ENCODE results near the gene SLC7A5.

Gene SLC7A5

GRCh38 chr16:87855852-87856715 is 13.2 kb downstream of the SLC7A5 start:
- Histone ChIP-seq H3K27me3 (ENCODE audit: control insufficient read depth, insufficient read depth, low read length) (no peaks in the 10 kb centered on the region), H3K9me3 (ENCODE audit: control insufficient read depth, low read depth, low read length) (no peaks in the 10 kb centered on the region), H3K27ac (ENCODE audit: low read length) (no peak overlapping the region), H3K4me1 (ENCODE audit: control insufficient read depth, low read depth, low read length) (peaks cover 16% of the 10 kb centered on the region), H3K9ac (ENCODE audit: low read length) (no peak overlapping the region), H3K36me3 (ENCODE audit: control insufficient read depth, low read depth, low read length) (peaks cover 9% of the 10 kb centered on the region), H3K4me3 (ENCODE audit: low read length) (no peak overlapping the region)

DNA sequence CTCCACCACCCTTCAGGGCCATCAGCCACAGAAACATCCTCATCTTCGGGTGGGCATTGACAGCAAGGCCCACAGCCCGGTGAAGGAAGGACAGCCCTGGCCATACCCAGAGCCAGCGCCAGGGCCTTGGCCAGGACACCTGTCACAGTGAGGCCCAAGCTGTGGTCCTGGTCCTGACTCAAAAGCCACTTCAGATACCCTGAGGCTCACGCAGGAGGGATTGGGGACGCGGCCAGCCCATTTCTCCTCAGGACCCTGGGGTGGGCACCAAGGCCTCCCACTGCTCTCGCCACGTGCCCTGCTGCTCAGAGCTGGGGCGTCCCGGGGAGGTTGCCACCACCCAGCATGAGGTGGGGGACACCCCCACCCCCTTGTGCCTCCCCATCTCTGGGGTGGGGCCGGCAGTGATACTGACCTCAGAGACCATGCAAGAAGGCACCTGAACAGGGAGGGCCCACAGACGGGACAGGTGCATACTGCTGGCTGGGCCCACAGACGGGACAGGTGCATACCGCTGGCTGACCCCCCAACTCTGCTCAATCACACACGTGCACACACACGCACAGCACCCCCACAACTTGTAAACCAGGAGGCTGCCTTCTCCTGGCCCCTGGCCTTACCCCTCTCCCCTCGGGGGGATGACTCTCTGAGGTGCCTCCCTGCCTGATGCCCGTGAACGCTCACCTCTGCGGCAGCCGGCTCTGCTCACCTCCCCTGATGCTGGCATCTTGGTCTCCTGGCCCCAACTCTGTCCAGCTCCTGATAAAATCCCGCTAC is 14.2 kb downstream of the SLC7A5 start:
- Histone ChIP-seq H3K27me3 (ENCODE audit: control insufficient read depth, insufficient read depth, low read length) (no peaks in the 10 kb centered on the region), H3K36me3 (ENCODE audit: control insufficient read depth, low read depth, low read length) (peaks cover 13% of the 10 kb centered on the region), H3K9ac (ENCODE audit: low read length) (no peak overlapping the region), H3K27ac (ENCODE audit: low read length) (no peak overlapping the region), H3K4me3 (ENCODE audit: low read length) (no peak overlapping the region), H3K9me3 (ENCODE audit: control insufficient read depth, low read depth, low read length) (no peaks in the 10 kb centered on the region), H3K4me1 (ENCODE audit: control insufficient read depth, low read depth, low read length) (peaks cover 16% of the 10 kb centered on the region)

DNA sequence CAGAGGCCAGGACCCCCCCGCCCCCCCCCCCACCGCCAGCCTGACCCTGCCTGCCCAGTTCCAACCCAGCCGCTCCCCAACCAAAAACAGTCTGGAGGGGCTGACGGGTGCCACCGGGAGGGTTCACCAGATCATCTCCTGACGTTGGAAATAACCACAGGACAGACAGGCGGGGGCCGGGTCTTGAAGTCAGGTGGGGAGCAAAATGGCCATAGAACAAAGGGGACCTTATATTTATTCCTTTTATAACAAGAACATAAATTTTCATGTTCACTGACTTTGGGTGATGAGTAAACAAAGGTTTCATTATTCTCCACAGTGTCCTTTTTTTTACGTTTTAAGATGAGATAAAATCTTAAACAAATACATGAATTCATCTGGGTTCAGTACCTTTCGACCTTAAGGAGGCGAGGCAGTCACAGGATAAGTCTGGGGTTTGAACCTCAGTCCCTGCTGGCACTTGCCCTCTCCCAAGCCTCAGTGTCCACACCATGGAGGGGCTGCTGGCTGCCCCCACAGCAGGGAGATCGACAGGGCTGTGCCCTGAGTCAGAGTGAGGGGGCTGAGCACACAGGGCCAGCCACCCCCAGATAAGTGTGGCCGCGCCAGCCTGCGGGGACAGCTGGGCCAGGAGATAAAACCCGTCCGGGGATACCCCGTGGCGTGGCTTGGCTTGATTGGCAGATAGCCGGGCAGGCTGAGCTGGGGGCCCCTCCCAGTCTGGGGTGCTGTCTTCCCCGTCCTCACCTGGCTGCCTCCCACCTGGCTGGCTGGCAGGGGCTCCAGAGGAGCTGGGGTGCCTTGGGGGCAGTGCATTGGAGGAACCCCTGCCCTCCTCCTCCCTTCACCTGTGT is 15.0 kb downstream of the SLC7A5 start:
- Histone ChIP-seq H3K4me1 (ENCODE audit: control insufficient read depth, low read depth, low read length) (peaks cover 16% of the 10 kb centered on the region), H3K36me3 (ENCODE audit: control insufficient read depth, low read depth, low read length) (peaks cover 21% of the 10 kb centered on the region), H3K4me3 (ENCODE audit: low read length) (no peak overlapping the region), H3K9ac (ENCODE audit: low read length) (no peak overlapping the region), H3K9me3 (ENCODE audit: control insufficient read depth, low read depth, low read length) (no peaks in the 10 kb centered on the region), H3K27me3 (ENCODE audit: control insufficient read depth, insufficient read depth, low read length) (no peaks in the 10 kb centered on the region), H3K27ac (ENCODE audit: low read length) (no peak overlapping the region)

DNA sequence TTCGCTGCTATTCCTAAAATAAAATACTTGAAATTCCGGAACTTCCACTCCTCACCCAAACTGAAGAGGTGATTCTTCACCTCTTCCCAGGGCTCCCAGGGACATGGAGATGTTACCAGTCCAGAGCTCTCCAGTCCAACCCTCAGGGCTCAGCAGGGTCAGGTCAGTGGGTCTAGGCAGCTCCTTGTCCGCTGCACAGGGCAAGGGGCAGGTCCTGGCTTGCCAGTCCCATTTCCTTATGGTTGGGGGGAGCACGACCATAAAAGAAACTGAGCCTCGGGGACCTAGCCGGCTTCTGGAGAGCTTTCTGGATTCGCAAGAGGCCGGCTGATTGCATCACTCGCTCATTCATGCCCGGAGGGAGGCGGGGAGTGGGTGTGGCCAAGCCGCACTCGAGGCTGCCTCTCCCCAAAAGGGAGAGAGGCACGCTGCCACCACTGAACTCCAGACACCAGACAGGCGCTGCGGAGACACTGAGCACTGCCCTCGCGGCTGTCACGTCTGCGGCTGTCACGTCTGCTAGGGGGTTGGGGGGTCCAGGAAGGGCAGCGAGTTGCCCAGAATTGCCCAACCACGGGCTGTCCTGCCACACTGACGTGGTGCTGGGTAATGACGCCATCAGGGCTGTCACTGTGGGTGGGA is 15.8 kb downstream of the SLC7A5 start:
- Histone ChIP-seq H3K27me3 (ENCODE audit: control insufficient read depth, insufficient read depth, low read length) (no peaks in the 10 kb centered on the region), H3K27ac (ENCODE audit: low read length) (peak overlapping the region; percentile 71), H3K36me3 (ENCODE audit: control insufficient read depth, low read depth, low read length) (peaks cover 28% of the 10 kb centered on the region), H3K9ac (ENCODE audit: low read length) (peak overlapping the region; percentile 76), H3K4me1 (ENCODE audit: control insufficient read depth, low read depth, low read length) (peaks cover 16% of the 10 kb centered on the region), H3K9me3 (ENCODE audit: control insufficient read depth, low read depth, low read length) (no peaks in the 10 kb centered on the region), H3K4me3 (ENCODE audit: low read length) (peak overlapping the region; percentile 13)

DNA sequence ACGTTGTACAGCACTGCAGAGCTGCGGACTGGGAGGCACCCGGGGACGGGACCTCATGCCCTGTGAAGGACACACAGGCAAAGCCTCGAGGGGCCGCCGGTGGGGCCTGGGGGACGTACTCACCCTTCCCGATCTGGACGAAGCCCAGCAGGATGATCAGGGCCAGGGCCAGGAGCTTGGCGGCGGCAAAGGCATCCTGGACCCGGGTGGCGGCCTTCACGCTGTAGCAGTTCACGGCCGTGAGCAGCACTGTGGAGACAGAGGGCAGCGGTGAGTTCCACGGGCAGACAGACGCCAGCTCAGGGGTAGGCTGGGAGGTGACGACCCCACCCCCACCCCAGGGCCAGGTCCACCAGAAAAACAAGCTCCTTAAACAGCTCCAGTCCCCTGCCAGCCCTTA is 17.7 kb downstream of the SLC7A5 start:
- Histone ChIP-seq H3K27ac (ENCODE audit: low read length) (no peak overlapping the region), H3K4me1 (ENCODE audit: control insufficient read depth, low read depth, low read length) (peaks cover 16% of the 10 kb centered on the region), H3K36me3 (ENCODE audit: control insufficient read depth, low read depth, low read length) (peaks cover 33% of the 10 kb centered on the region), H3K27me3 (ENCODE audit: control insufficient read depth, insufficient read depth, low read length) (no peaks in the 10 kb centered on the region), H3K9ac (ENCODE audit: low read length) (no peak overlapping the region), H3K4me3 (ENCODE audit: low read length) (no peak overlapping the region), H3K9me3 (ENCODE audit: control insufficient read depth, low read depth, low read length) (no peaks in the 10 kb centered on the region)

GRCh38 chr16:87851141-87851587 is 18.1 kb downstream of the SLC7A5 start:
- H3K4me1 ChIP-seq (ENCODE audit: control insufficient read depth, low read depth, low read length), result peaks cover 16% of the 10 kb centered on the region
- no peaks in the 10 kb centered on the region for H3K9me3 ChIP-seq (ENCODE audit: control insufficient read depth, low read depth, low read length)
- H3K36me3 ChIP-seq (ENCODE audit: control insufficient read depth, low read depth, low read length), result peaks cover 33% of the 10 kb centered on the region
- H3K9ac ChIP-seq (ENCODE audit: low read length), result no peak overlapping the region
- no peaks in the 10 kb centered on the region for H3K27me3 ChIP-seq (ENCODE audit: control insufficient read depth, insufficient read depth, low read length)
- H3K27ac ChIP-seq (ENCODE audit: low read length), result no peak overlapping the region
- no peak overlapping the region for H3K4me3 ChIP-seq (ENCODE audit: low read length)

DNA sequence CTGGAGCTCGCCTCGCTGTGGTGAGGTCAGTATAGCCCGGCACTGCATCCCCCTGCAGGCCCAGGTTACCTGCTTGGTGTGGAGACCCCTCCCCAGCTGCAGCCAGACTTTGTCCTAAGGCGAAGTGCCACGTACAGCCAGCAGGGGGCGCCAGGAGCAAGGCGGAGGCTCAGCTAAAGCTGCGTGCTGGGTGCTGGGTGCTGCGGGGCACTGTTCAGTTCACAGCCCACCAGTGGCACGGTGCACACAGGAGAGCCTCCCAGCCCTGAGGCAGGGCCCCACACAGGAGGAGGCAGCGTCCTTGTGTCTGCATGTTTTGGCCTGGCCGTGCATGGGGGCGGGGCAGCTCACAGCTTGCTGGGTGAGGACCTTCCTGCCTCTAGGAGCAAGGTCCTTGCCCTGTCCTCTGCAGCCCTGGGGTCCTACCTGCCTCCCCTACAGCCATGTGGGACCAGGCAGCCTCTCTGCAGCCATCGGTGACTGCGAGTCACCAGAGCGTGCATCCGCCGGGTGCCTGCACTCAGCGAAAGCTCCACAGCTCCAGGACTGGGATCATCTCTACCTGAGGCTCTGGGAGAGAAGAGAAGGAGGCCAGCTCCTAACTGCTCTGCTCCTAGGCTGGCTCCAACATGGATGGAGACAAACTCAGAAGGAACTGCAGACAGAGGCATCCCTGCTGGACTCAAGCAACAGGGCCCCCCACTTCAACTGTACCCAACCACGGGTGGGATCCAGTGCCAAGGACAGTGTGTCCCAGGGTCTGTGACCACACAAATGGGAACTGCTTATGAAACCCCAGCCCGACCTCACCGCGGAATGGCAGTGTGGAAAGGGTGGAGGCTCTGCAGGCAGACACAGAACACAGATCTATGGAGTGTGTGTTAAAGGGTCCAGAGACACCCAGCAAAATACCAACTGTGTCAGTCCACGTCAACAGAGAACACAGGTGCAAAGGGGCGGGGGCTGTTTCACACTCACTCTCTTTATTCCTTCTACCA is 19.0 kb downstream of the SLC7A5 start:
- peaks cover 33% of the 10 kb centered on the region for H3K36me3 ChIP-seq (ENCODE audit: control insufficient read depth, low read depth, low read length)
- H3K4me3 ChIP-seq (ENCODE audit: low read length), result no peak overlapping the region
- no peaks in the 10 kb centered on the region for H3K9me3 ChIP-seq (ENCODE audit: control insufficient read depth, low read depth, low read length)
- H3K4me1 ChIP-seq (ENCODE audit: control insufficient read depth, low read depth, low read length), result peaks cover 16% of the 10 kb centered on the region
- H3K9ac ChIP-seq (ENCODE audit: low read length), result no peak overlapping the region
- no peaks in the 10 kb centered on the region for H3K27me3 ChIP-seq (ENCODE audit: control insufficient read depth, insufficient read depth, low read length)
- H3K27ac ChIP-seq (ENCODE audit: low read length), result no peak overlapping the region

DNA sequence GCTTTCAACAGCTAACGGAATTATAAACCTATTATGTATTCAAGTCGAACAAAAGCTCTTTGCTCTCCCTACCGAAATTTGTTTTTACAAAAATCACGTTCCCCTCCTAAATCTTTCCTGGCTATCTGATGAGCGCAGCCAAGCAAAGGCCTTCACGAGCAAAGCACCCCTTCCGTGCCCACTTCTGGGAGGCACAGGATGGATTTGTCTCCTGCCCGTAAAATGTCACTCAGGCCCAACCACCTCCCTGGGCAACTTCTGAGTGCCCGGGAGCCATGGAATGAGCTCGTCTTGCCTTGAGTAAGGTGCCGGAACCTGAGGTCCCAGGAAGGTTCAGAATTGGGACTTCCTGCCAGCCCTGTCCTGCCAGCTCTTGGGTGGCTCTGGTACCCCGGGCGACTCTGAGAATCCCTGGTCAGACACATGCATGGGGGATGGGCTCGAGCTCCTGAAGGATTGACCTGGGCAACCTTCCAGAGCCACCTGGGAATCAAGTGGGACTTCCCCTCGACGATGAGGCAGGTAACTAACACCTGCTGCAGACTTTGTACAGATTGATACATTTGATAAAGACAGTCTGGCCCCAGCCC is 19.8 kb downstream of the SLC7A5 start:
- H3K36me3 ChIP-seq (ENCODE audit: control insufficient read depth, low read depth, low read length), result peaks cover 33% of the 10 kb centered on the region
- H3K27ac ChIP-seq (ENCODE audit: low read length), result no peak overlapping the region
- peaks cover 16% of the 10 kb centered on the region for H3K4me1 ChIP-seq (ENCODE audit: control insufficient read depth, low read depth, low read length)
- no peak overlapping the region for H3K9ac ChIP-seq (ENCODE audit: low read length)
- no peaks in the 10 kb centered on the region for H3K27me3 ChIP-seq (ENCODE audit: control insufficient read depth, insufficient read depth, low read length)
- H3K9me3 ChIP-seq (ENCODE audit: control insufficient read depth, low read depth, low read length), result no peaks in the 10 kb centered on the region
- no peak overlapping the region for H3K4me3 ChIP-seq (ENCODE audit: low read length)

- Histone ChIP-seq H3K9ac (ENCODE audit: low read length) (no peak overlapping the region), H3K4me3 (ENCODE audit: low read length) (no peak overlapping the region), H3K27me3 (ENCODE audit: control insufficient read depth, insufficient read depth, low read length) (no peaks in the 10 kb centered on the region), H3K27ac (ENCODE audit: low read length) (no peak overlapping the region), H3K4me1 (ENCODE audit: control insufficient read depth, low read depth, low read length) (peaks cover 12% of the 10 kb centered on the region), H3K36me3 (ENCODE audit: control insufficient read depth, low read depth, low read length) (peaks cover 33% of the 10 kb centered on the region), H3K9me3 (ENCODE audit: control insufficient read depth, low read depth, low read length) (no peaks in the 10 kb centered on the region)
Measured at GRCh38 chr16:87848676-87849345, 20.5 kb downstream of the SLC7A5 start.
